Karpas-422 (cell line): ENCODE data around the gene SUGCT. TPM values are rescaled to one million over a fixed set of nuclear protein-coding genes. Genes with fewer than 3 reads are reported as not detected.
"Not testable (repeated sequence)": the region's sequence is repeated elsewhere in the genome, so short reads cannot be mapped to it uniquely, and the experiment has no call there.

Experiments
- DNase-seq: peaks from one replicate; pipeline ENCODE4 v3.0.0-alpha.2; 2015
- H2AFZ ChIP-seq: fragments of 200-600 bp; sonication (generic); 2 replicates; pipeline ENCODE4 v1.6.1; 2014; ENCODE audit warnings: antibody characterized with exemption, low read length, mixed read lengths
- H3K27ac ChIP-seq: fragments of 200-600 bp; sonication (generic); 2 replicates; pipeline ENCODE4 v1.5.1; 2014; ENCODE audit warnings: mild to moderate bottlenecking, low read length, moderate library complexity
- H3K27me3 ChIP-seq: fragments of 200-600 bp; sonication (generic); 2 replicates; pipeline ENCODE4 v1.6.1; 2014; ENCODE audit warnings: low read length, mixed read lengths
- H3K36me3 ChIP-seq: fragments of 200-600 bp; sonication (generic); 2 replicates; pipeline ENCODE4 v1.6.1; 2014; ENCODE audit warnings: low read length, mixed read lengths; ENCODE audit not compliant: insufficient read depth
- H3K4me1 ChIP-seq: fragments of 200-600 bp; sonication (generic); 2 replicates; pipeline ENCODE4 v1.6.1; 2014; ENCODE audit warnings: mild to moderate bottlenecking, low read length, mixed read lengths
- H3K4me2 ChIP-seq: fragments of 200-600 bp; sonication (generic); 2 replicates; pipeline ENCODE4 v1.6.1; 2014; ENCODE audit warnings: low read length, low read depth, mild to moderate bottlenecking; ENCODE audit not compliant: poor library complexity, severe bottlenecking
- H3K4me3 ChIP-seq: fragments of 200-600 bp; sonication (generic); 2 replicates; pipeline ENCODE4 v1.5.1; 2014; ENCODE audit warnings: mild to moderate bottlenecking, antibody characterized with exemption, low read length, mixed read lengths
- H3K79me2 ChIP-seq: fragments of 200-600 bp; sonication (generic); 2 replicates; pipeline ENCODE4 v1.6.1; 2014; ENCODE audit warnings: mild to moderate bottlenecking, low read length, mixed read lengths
- H3K9ac ChIP-seq: fragments of 200-600 bp; sonication (generic); 2 replicates; pipeline ENCODE4 v1.6.0; 2014; ENCODE audit warnings: low read length
- H3K9me2 ChIP-seq: fragments of 200-600 bp; sonication (generic), shearing (Covaris generic); replicated peaks from 2 replicates; pipeline ENCODE4 v1.6.0; 2014; ENCODE audit warnings: mild to moderate bottlenecking, low read length, moderate library complexity; ENCODE audit not compliant: insufficient read depth
- H3K9me3 ChIP-seq: fragments of 300-700, 200-600 bp; sonication (generic); 2 replicates; pipeline ENCODE4 v1.6.1; 2014; ENCODE audit warnings: low read length, mixed read lengths
- H4K20me1 ChIP-seq: fragments of 200-600 bp; sonication (generic); 2 replicates; pipeline ENCODE4 v1.6.1; 2014; ENCODE audit warnings: mild to moderate bottlenecking, antibody characterized with exemption, low read length, low read depth; ENCODE audit not compliant: insufficient read depth
- total RNA-seq: library from RNA; depleted of rRNA; stranded (reverse); fragments of >200 nt; shearing (Covaris generic); gene quantifications from 2 replicates; pipeline ENCODE4 v1.2.3, GENCODE V29; 2014; ENCODE audit warnings: low replicate concordance

The SUGCT gene
- total RNA-seq, 1 experiment from 2014 or later: 0.48 TPM

DNA sequence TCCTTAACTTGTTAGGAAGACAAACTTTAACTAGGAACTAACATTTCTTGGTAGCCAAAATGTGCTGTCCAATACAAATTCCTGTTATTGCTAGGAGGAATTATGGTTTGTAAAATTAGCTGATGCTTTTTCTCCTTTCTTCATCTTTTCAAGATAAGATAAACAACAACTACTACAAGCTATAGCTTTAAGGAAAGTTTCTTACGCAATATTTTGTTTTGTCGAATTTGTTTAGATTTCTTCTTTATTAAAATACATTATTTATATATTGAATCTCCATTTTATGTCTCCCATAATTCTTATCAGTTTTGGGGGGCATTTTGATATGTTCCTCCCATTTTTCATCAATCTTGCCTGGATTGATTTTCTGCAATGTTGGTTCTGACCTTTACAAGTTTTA lies 277.5 kb downstream of the SUGCT start:
- no peak overlapping the region for H3K4me2 ChIP-seq
- H3K27ac ChIP-seq: no peak overlapping the region
- no peaks in the 10 kb centered on the region for H3K9me2 ChIP-seq
- no peaks in the 10 kb centered on the region for H3K27me3 ChIP-seq
- no peak overlapping the region for H3K9ac ChIP-seq
- H4K20me1 ChIP-seq: no peaks in the 10 kb centered on the region
- no peak overlapping the region for H3K4me3 ChIP-seq
- no peaks in the 10 kb centered on the region for H3K4me1 ChIP-seq
- H3K79me2 ChIP-seq: no peaks in the 10 kb centered on the region
- no peak overlapping the region for H2AFZ ChIP-seq
- no peaks in the 10 kb centered on the region for H3K9me3 ChIP-seq
- no peak for DNase-seq
- no peaks in the 10 kb centered on the region for H3K36me3 ChIP-seq

DNA sequence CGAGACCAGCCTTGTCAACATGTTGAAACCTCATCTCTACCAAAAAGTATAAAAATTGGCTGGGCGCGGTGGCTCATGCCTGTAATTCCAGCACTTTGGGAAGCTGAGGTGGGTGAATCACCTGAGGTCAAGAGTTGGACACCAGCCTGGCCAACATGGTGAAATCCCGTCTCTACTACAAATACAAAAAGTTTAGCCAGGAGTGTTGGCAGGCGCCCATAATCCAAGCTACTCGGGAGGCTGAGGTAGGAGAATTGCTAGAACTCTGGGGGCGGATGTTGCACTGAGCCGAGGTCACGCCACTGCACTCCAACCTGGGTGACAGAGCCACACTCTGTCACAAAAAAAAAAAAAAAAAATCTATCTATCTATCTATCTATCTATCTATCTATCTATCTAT lies 279.9 kb downstream of the SUGCT start:
- not testable (repeated sequence) for H3K27me3 ChIP-seq, H2AFZ ChIP-seq, H3K36me3 ChIP-seq, H3K4me3 ChIP-seq, H4K20me1 ChIP-seq, H3K4me2 ChIP-seq, H3K9me3 ChIP-seq, H3K79me2 ChIP-seq, H3K4me1 ChIP-seq, H3K9ac ChIP-seq, H3K27ac ChIP-seq, H3K9me2 ChIP-seq, DNase-seq

DNA sequence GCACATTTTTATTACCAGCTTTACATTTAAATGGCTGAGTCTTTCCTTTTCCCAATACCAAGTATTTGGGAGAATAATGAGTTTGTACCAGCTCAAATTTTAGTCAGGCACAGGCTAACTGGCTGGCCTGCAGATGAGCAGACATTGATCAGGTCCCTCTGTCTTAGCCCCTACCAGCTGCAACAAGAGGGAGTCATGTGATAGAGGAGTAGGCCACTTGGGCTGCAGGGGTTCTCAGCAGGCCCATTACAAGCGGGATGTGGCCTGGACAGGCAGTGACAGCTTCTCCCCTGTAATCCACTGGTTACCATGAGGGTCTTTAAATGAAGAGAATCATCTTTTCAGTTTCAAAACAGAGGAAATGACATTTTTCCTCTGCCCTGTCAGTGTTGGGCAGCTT lies 283.6 kb downstream of the SUGCT start:
- Histone ChIP-seq H3K4me2 (no peak overlapping the region), H3K9ac (no peak overlapping the region), H4K20me1 (no peaks in the 10 kb centered on the region), H3K27me3 (no peaks in the 10 kb centered on the region), H3K9me2 (no peaks in the 10 kb centered on the region), H3K4me1 (no peaks in the 10 kb centered on the region), H3K79me2 (no peaks in the 10 kb centered on the region), H3K4me3 (no peak overlapping the region), H3K9me3 (no peaks in the 10 kb centered on the region), H3K36me3 (no peaks in the 10 kb centered on the region), H3K27ac (no peak overlapping the region), H2AFZ (no peak overlapping the region)
- DNase-seq: no peak

- Histone ChIP-seq H3K79me2 (no peaks in the 10 kb centered on the region), H3K4me2 (no peak overlapping the region), H3K27ac (no peak overlapping the region), H4K20me1 (no peaks in the 10 kb centered on the region), H3K27me3 (no peaks in the 10 kb centered on the region), H3K4me3 (no peak overlapping the region), H3K9me3 (no peaks in the 10 kb centered on the region), H3K9me2 (no peaks in the 10 kb centered on the region), H3K9ac (no peak overlapping the region), H3K36me3 (no peaks in the 10 kb centered on the region), H3K4me1 (no peaks in the 10 kb centered on the region), H2AFZ (no peak overlapping the region)
- no peak for DNase-seq
These were observed 284.2 kb downstream of the SUGCT start for GRCh38 chr7:40418983-40419382.

DNA sequence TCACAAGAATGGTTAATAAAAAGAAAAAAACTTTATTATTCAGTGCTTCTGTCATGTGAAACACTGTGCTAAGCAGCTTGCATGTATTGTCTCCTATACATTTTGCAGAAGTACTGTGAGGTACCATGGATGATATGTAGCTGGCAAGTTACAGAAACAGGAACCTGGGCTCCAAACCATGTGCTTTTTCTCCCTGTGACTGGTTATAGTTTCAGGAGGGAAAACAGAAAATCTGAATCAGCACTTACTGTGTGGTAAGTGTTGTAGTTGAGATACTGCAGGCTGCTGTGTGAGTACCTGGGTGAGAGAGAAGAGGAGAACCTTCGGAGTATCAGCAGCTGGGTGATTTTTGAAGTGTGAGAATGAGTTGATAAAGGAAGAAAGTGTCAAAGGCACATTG lies 285.0 kb downstream of the SUGCT start:
- H3K9me2 ChIP-seq: no peaks in the 10 kb centered on the region
- H4K20me1 ChIP-seq: no peaks in the 10 kb centered on the region
- no peak overlapping the region for H3K9ac ChIP-seq
- H3K36me3 ChIP-seq: no peaks in the 10 kb centered on the region
- no peak for DNase-seq
- H3K4me1 ChIP-seq: no peaks in the 10 kb centered on the region
- no peaks in the 10 kb centered on the region for H3K27me3 ChIP-seq
- H3K9me3 ChIP-seq: no peaks in the 10 kb centered on the region
- no peak overlapping the region for H3K4me3 ChIP-seq
- no peak overlapping the region for H2AFZ ChIP-seq
- H3K4me2 ChIP-seq: no peak overlapping the region
- H3K27ac ChIP-seq: no peak overlapping the region
- no peaks in the 10 kb centered on the region for H3K79me2 ChIP-seq

DNA sequence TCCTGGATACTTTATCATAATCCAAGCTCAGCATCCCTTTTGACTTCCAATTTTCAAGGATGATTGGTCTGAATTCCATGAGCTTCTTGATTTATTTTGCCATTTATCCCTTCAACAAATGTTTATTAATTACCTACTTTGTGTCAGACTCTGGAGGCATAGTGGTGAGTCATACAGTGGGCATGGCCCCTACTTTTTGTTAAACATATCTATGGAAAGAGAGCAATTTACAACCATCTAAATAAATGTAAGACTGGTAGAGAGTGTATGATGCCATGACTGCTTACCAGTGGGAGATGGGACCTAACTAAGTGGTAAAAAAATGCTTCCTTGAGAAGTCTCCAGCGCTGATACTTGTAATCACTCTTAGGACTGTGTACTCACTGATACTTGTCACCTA lies 286.6 kb downstream of the SUGCT start:
- no peak overlapping the region for H3K4me3 ChIP-seq
- no peak for DNase-seq
- no peaks in the 10 kb centered on the region for H3K9me3 ChIP-seq
- no peaks in the 10 kb centered on the region for H4K20me1 ChIP-seq
- no peaks in the 10 kb centered on the region for H3K4me1 ChIP-seq
- no peaks in the 10 kb centered on the region for H3K36me3 ChIP-seq
- H3K79me2 ChIP-seq: no peaks in the 10 kb centered on the region
- H3K9me2 ChIP-seq: no peaks in the 10 kb centered on the region
- H3K27me3 ChIP-seq: no peaks in the 10 kb centered on the region
- no peak overlapping the region for H3K27ac ChIP-seq
- no peak overlapping the region for H2AFZ ChIP-seq
- no peak overlapping the region for H3K9ac ChIP-seq
- no peak overlapping the region for H3K4me2 ChIP-seq

DNA sequence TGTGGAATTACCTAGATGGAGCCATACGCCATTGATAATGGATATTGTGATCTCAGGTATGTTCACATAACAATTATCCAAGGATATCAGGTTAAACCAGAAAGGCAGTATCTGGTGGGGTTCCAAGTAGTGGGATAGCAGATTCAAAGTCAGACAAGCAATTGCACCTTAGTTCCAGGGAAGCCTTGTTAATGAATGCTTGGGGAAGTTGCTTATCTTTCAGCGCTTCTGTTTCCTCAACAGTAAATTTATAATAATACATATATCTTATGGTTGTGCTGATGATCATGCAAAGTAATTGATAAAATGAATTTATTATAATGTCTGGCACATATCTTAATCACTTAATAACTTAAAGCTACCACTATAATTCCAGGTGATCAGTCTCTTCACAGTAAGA lies 290.9 kb downstream of the SUGCT start:
- no peak for DNase-seq
- H3K4me2 ChIP-seq: no peak overlapping the region
- no peaks in the 10 kb centered on the region for H3K36me3 ChIP-seq
- no peaks in the 10 kb centered on the region for H3K4me1 ChIP-seq
- H3K27ac ChIP-seq: no peak overlapping the region
- no peaks in the 10 kb centered on the region for H4K20me1 ChIP-seq
- no peaks in the 10 kb centered on the region for H3K27me3 ChIP-seq
- no peaks in the 10 kb centered on the region for H3K9me3 ChIP-seq
- no peaks in the 10 kb centered on the region for H3K79me2 ChIP-seq
- H3K4me3 ChIP-seq: no peak overlapping the region
- H3K9ac ChIP-seq: no peak overlapping the region
- H2AFZ ChIP-seq: no peak overlapping the region
- no peaks in the 10 kb centered on the region for H3K9me2 ChIP-seq

- H2AFZ ChIP-seq: no peak overlapping the region
- H3K9me2 ChIP-seq: no peaks in the 10 kb centered on the region
- H3K4me1 ChIP-seq: no peaks in the 10 kb centered on the region
- no peak overlapping the region for H3K4me3 ChIP-seq
- no peaks in the 10 kb centered on the region for H3K79me2 ChIP-seq
- H3K27me3 ChIP-seq: no peaks in the 10 kb centered on the region
- H3K36me3 ChIP-seq: no peaks in the 10 kb centered on the region
- H3K27ac ChIP-seq: no peak overlapping the region
- H3K4me2 ChIP-seq: no peak overlapping the region
- no peaks in the 10 kb centered on the region for H3K9me3 ChIP-seq
- no peak overlapping the region for H3K9ac ChIP-seq
- DNase-seq: no peak
- H4K20me1 ChIP-seq: no peaks in the 10 kb centered on the region
These were observed 293.6 kb downstream of the SUGCT start for GRCh38 chr7:40428421-40428820.

DNA sequence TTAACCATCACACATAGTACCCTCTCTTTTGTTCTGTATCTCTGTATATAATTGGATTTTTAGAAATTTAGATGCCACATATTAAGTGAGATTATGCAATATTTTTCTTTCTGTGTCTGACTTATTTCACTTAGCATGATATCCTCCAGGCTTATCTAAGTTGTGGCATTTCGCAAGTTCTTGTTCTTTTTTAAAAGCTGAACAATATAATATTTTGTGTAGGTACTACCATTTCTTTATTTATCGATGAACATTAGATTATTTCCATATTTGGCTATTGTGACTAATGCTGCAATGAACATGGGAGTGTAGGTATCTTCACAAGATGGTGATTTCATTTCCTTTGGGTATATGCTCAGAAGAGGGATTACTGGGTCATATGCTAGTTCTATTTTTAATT lies 295.0 kb downstream of the SUGCT start:
- H3K9ac ChIP-seq: no peak overlapping the region
- no peaks in the 10 kb centered on the region for H3K79me2 ChIP-seq
- no peaks in the 10 kb centered on the region for H3K27me3 ChIP-seq
- no peak overlapping the region for H3K27ac ChIP-seq
- no peaks in the 10 kb centered on the region for H3K9me2 ChIP-seq
- no peaks in the 10 kb centered on the region for H3K9me3 ChIP-seq
- no peaks in the 10 kb centered on the region for H3K4me1 ChIP-seq
- no peak overlapping the region for H3K4me3 ChIP-seq
- H2AFZ ChIP-seq: no peak overlapping the region
- H4K20me1 ChIP-seq: no peaks in the 10 kb centered on the region
- H3K36me3 ChIP-seq: no peaks in the 10 kb centered on the region
- H3K4me2 ChIP-seq: no peak overlapping the region
- DNase-seq: no peak
